K562 (cell line): Measurements from ENCODE around the gene GP1BB. TPM values are rescaled to one million over a fixed set of nuclear protein-coding genes. Genes with fewer than 3 reads are reported as not detected.
A peak's percentile ranks its signal among the peaks of the same experiment; 100 is the strongest.

Source experiments
- BDP1 ChIP-seq: IDR thresholded peaks from 3 replicates; pipeline ENCODE4 v1.6.1; 2011; ENCODE audit not compliant: insufficient read length, insufficient read depth
- BRF2 ChIP-seq: IDR thresholded peaks from 3 replicates; pipeline ENCODE4 v1.6.1; 2011; ENCODE audit warnings: borderline replicate concordance, mild to moderate bottlenecking; ENCODE audit not compliant: insufficient read length, insufficient read depth
- DLX4 ChIP-seq: fragments of 250-450 bp; sonication (Bioruptor Pico); IDR thresholded peaks from 2 replicates; pipeline ENCODE4 v1.6.1; 2021; ENCODE audit warnings: mild to moderate bottlenecking
- ELF4 ChIP-seq: fragments of 450-650 bp; formaldehyde crosslinking; IDR thresholded peaks from 2 replicates; pipeline ENCODE4 v1.4.0; 2022; ENCODE audit warnings: missing genetic modification characterization
- FIP1L1 ChIP-seq: fragments of 200-400 bp; formaldehyde crosslinking; IDR thresholded peaks from 2 replicates; pipeline ENCODE4 v1.6.1; 2018; ENCODE audit warnings: mild to moderate bottlenecking, low read depth, low read length; ENCODE audit not compliant: poor library complexity, severe bottlenecking
- KAT2B ChIP-seq: IDR thresholded peaks from one replicate; pipeline ENCODE4 v1.6.1; 2012; ENCODE audit warnings: low read depth, mild to moderate bottlenecking, control low read depth, inconsistent platforms, low read length, moderate library complexity
- MTF1 ChIP-seq: fragments of 250-450 bp; sonication (Bioruptor Pico); IDR thresholded peaks from 2 replicates; pipeline ENCODE4 v1.9.0; 2021; ENCODE audit warnings: moderate library complexity, mild to moderate bottlenecking, inconsistent platforms, borderline replicate concordance
- NELFE ChIP-seq: IDR thresholded peaks from 2 replicates; pipeline ENCODE4 v1.6.1; 2011; ENCODE audit warnings: mild to moderate bottlenecking; ENCODE audit not compliant: insufficient read depth, insufficient read length
- NFIC ChIP-seq: fragments of 450-650 bp; IDR thresholded peaks from 2 replicates; pipeline ENCODE4 v1.6.1; 2017; ENCODE audit warnings: mild to moderate bottlenecking, inconsistent platforms
- NFYB ChIP-seq: IDR thresholded peaks from 2 replicates; pipeline ENCODE4 v1.6.1; 2011; ENCODE audit warnings: mild to moderate bottlenecking, moderate library complexity; ENCODE audit not compliant: insufficient read length; ENCODE audit errors: extremely low read depth
- NR1H2 ChIP-seq: sonication (generic); formaldehyde crosslinking; IDR thresholded peaks from 2 replicates; pipeline ENCODE4 v1.4.0; 2020; ENCODE audit warnings: mild to moderate bottlenecking, missing genetic modification reagents
- NR2F6 ChIP-seq: fragments of 450-650 bp; formaldehyde crosslinking; IDR thresholded peaks from 2 replicates; pipeline ENCODE4 v1.4.0; 2020; ENCODE audit warnings: mild to moderate bottlenecking
- POLR2A ChIP-seq: fragments of 450-650 bp; conservative IDR thresholded peaks from 2 replicates; pipeline ENCODE4 v1.6.1; 2016
- PURB ChIP-seq: sonication (generic); formaldehyde crosslinking; IDR thresholded peaks from 2 replicates; pipeline ENCODE4 v1.9.0; 2021; ENCODE audit warnings: low read depth, mild to moderate bottlenecking, missing genetic modification reagents
- RB1 ChIP-seq: fragments of 450-650 bp; IDR thresholded peaks from 2 replicates; pipeline ENCODE4 v1.6.1; 2017; ENCODE audit warnings: low read depth, mild to moderate bottlenecking
- RBFOX2 ChIP-seq: fragments of 200-400 bp; formaldehyde crosslinking; IDR thresholded peaks from 2 replicates; pipeline ENCODE4 v1.6.1; 2017; ENCODE audit warnings: low read depth, mild to moderate bottlenecking, low read length, moderate library complexity
- RREB1 ChIP-seq: fragments of 250-450 bp; sonication (Bioruptor Pico); IDR thresholded peaks from 2 replicates; pipeline ENCODE4 v1.4.0; 2020
- SMARCA4 ChIP-seq: fragments of 450-650 bp; IDR thresholded peaks from 2 replicates; pipeline ENCODE4 v1.6.1; 2016
- SRF ChIP-seq, 2 experiments: fragments of 250-450, 450-650 bp in 1 of 2; sonication (Bioruptor Pico) in 1 of 2; sonication (generic) in 1 of 2; formaldehyde crosslinking; IDR thresholded peaks; 2 replicates each; pipeline versions ENCODE4 v1.5.0 to v1.5.1; 2020 to 2022; ENCODE audit warnings: mild to moderate bottlenecking in 1 of 2, missing genetic modification reagents in 1 of 2
- STAT5A ChIP-seq: IDR thresholded peaks from 2 replicates; pipeline ENCODE4 v1.6.1; 2012; ENCODE audit warnings: low read length, inconsistent platforms, borderline replicate concordance
- ZNF253 ChIP-seq: fragments of 250-450 bp; sonication (Bioruptor Pico); conservative IDR thresholded peaks from 2 replicates; pipeline ENCODE4 v1.6.1; 2021; ENCODE audit warnings: mild to moderate bottlenecking
- ZNF551 ChIP-seq: fragments of 250-450 bp; sonication (Bioruptor Pico); IDR thresholded peaks from 2 replicates; pipeline ENCODE4 v1.5.0; 2021; ENCODE audit warnings: mild to moderate bottlenecking, moderate library complexity
- polyA plus RNA-seq, 8 experiments: library from polyadenylated mRNA; depleted of rRNA in 4 of 8; stranded (reverse) in 5 of 8; unstranded in 3 of 8; fragments of >200 nt; fragmentation: Nextera tagmentation in 2 of 8; fragmentation: Illumina TruSeq in 1 of 8; extraction: Ambion mirVana in 2 of 8; extraction: Trizol in 1 of 8; gene quantifications; 2 replicates each; pipeline versions ENCODE4 v1.2.1 to v1.2.3, GENCODE V29; 2011 to 2014; ENCODE audit warnings: inconsistent platforms in 1 of 8, missing spikeins in 1 of 8
- total RNA-seq, 7 experiments: library from RNA; depleted of rRNA in 6 of 7; stranded (reverse); fragments of >200 nt in 6 of 7; fragmentation: Illumina TruSeq in 2 of 7; extraction: Trizol in 2 of 7; gene quantifications; 2 replicates each; pipeline versions ENCODE4 v1.2.1 to v1.2.3, GENCODE V29; 2011 to 2021; ENCODE audit warnings: low replicate concordance in 1 of 7

Gene GP1BB
- total and polyA plus RNA-seq, 9 of the 15 experiments (the other 6 are each of a cell fraction or from before 2014, with no cell fraction given) = 0.69 to 162 (median 2.8) TPM

- TF ChIP-seq BRF2 (no peak), STAT5A (no peak), PURB (CRISPR knock-in tag) (no peak), NR1H2 (CRISPR knock-in tag) (no peak), RB1 (peak; percentile 33; the same call in 1 of the 2 replicates), ELF4 (no peak), SMARCA4 (no peak), FIP1L1 (peak; percentile 52), RREB1 (CRISPR knock-in tag) (no peak), NFIC (no peak), POLR2A (no peak), NR2F6 (CRISPR knock-in tag) (no peak), ZNF551 (no peak), NELFE (no peak), NFYB (no peak), MTF1 (no peak), KAT2B (no peak), DLX4 (CRISPR knock-in tag) (no peak), BDP1 (no peak), ZNF253 (no peak), RBFOX2 (peak; percentile 47; the same call in 1 of the 2 replicates), SRF (CRISPR knock-in tag; IDR thresholded peaks at IDR 0.05) (no peak)
Observed at GRCh38 chr22:19762568-19763457, 39.5 kb downstream of the GP1BB start (continued).
